Measurements from ENCODE around the gene HDAC4.

The HDAC4 gene

GRCh38 chr2:239354132-239354790 is 46.6 kb downstream of the HDAC4 start:
- in situ Hi-C loops (cut with MboI; ENCODE audit: low sequenced_read_pairs): no loop called here

- in situ Hi-C loops (cut with MboI; ENCODE audit: low sequenced_read_pairs): no loop called here
Measured at GRCh38 chr2:239353692-239354091, 47.1 kb downstream of the HDAC4 start.

DNA sequence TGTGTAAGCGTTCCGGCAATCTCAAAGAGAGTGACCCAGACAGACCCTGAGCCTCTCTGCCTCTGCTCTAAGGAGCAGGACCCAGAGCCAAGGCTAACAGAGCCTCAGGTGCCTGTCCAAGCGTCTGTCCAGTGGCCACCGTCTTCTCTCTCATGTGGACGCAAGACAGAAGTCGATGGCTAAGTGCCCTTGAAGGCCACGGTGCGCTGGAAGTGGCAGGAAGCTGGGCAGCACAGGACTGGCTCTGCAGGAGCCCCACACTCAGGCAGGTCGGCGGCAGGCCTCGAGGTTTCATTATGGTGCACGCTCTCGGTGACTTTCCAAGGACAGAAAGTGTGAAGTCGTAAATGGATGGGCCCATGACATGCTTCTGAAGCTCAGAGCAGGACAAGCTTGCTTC is 49.1 kb downstream of the HDAC4 start:
- in situ Hi-C loops (cut with MboI; ENCODE audit: low sequenced_read_pairs): no loop called here

DNA sequence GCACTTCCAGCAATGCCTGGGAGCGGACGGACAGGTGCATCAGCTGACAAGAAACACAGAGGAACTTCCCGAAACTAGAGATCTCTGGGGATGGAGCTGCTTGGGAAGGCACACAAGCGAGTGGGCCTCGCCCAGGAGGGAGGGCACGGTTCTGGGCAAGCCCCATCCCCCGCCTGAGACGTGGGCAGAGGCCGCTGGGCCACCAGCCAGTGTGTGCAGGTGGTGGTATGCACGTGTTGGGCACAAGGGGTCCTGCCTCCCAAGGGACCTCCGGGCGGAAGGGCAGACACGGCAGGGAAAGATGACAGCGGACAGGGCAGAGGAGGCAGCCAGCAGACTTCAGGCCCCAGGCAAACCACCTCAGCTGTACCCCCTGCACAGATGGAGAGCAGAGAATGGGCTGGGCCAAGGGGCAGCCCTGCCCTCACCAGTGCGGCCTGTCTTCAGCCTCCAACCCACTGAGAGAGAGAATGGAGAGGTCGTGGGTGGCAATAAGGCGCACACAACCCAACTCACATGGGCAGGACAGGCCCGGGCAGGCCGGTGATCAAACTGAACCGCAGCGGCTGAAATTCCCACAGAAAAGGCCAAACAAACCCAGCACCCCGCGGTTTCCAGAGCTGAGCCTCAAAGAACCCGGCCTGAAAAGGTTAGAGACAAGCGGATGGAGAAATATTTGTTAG is 51.2 kb downstream of the HDAC4 start:
- in situ Hi-C loops (cut with MboI; ENCODE audit: low sequenced_read_pairs): no loop called here

DNA sequence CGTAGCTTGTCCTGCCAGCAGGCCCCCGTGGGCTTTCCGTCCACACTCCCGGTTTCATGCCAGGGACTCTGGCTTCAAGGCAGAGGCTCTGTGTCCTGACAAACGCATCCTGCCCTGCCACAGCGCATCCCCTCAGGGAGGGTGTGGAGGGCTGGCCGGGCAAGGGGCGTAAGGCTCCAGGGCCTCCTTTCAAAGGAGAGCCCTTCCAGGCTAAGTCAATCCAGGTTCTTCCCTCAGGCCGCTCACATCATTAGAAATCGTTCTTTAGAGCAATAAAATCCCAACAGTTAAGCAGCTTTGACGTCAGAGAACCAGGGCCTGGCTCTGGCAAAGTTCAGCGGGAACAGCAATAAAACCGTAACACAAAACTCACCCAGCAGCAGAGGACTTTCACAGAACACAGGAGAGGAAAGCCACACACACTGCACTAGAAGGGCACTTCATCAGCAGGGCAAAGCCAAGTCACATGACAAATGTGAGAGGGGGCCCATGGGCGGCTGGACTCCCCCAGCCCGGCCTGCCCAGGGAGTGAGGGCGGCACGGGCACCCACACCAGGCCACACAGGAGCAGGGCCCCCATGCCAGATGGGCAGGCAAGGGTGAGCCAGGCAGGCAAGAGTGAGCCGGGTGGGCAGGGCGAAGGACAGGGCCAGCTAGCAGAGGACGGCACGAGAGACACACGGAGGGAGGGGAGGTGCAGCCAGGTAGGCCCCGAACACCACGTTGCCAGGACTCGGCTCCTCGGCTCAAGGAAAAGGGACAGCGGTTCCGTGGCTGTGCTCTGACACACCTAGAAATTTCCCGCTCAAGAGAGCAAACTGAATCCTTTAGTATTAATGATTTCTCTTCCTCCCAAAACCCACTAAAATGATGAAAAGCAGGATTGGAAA is 52.0 kb downstream of the HDAC4 start:
- in situ Hi-C loops (cut with MboI; ENCODE audit: low sequenced_read_pairs): no loop called here

GRCh38 chr2:239346676-239347075 is 54.1 kb downstream of the HDAC4 start:
- in situ Hi-C loops (cut with MboI; ENCODE audit: low sequenced_read_pairs): no loop called here

DNA sequence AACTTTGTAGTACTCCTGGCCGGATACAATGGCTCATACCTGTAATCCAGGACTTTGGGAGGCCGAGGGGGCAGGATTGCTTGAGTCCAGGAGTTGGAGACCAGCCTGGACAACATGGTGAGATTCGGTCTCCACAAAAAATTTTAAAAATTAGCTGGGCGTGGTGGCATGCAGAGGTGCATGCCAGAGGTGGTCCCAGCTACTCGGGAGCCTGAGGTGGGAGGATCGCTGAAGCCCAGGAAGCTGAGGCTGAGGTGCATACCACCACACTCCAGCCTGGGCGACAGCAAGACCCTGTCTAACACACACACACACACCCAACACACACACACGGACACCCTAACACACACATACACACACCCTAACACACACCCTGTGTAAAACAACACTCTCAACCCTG is 55.6 kb downstream of the HDAC4 start:
- in situ Hi-C loops (cut with MboI; ENCODE audit: low sequenced_read_pairs): no loop called here

GRCh38 chr2:239344857-239345216 is 56.0 kb downstream of the HDAC4 start:
- in situ Hi-C loops (cut with MboI; ENCODE audit: low sequenced_read_pairs): no loop called here

GRCh38 chr2:239343946-239344856 is 56.6 kb downstream of the HDAC4 start:
- in situ Hi-C loops (cut with MboI; ENCODE audit: low sequenced_read_pairs): no loop called here

DNA sequence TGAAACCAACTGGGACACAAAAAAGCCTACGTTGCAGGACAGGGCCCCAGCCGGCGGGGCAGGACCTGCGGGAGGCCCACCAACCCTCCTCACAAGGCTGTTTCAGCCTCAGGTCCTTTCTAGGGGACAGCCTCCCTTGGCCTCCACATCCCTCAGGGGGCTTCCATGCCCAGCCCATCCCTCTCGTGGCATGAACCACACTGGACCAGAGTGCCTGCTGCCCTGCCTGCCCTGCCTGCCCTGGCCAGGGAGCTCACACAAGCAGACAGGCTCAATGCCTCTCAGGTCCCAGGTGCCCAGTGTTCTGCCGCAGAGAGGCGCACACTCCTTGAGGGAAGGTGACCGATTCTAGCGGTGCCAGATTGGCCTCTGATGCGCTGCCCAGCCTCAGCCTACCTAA is 57.4 kb downstream of the HDAC4 start:
- in situ Hi-C loops (cut with MboI; ENCODE audit: low sequenced_read_pairs): no loop called here

DNA sequence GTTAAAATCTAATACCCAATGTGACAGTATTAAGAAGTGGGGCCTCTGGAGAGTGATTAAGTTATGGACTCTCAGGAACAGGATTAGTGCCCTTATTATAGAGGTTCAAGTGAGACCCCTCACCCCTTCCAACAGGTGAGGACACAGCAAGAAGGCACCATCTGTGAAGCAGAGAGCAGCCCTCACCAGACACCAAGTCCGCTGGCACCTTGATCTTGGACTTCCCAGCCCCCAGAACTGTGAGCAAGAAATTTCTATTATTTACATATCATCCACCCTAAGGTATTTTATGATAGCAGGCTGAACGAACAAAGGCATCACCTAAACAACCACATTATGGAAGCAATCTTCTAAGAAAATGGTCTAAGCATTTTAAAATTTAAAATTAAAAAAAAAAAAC is 59.0 kb downstream of the HDAC4 start:
- in situ Hi-C loops (cut with MboI; ENCODE audit: low sequenced_read_pairs): no loop called here

GRCh38 chr2:239341146-239341732 is 59.6 kb downstream of the HDAC4 start:
- in situ Hi-C loops (cut with MboI; ENCODE audit: low sequenced_read_pairs): no loop called here

GRCh38 chr2:239339726-239340601 is 60.9 kb downstream of the HDAC4 start:
- in situ Hi-C loops (cut with MboI; ENCODE audit: low sequenced_read_pairs): no loop called here

GRCh38 chr2:239339241-239339640 is 61.6 kb downstream of the HDAC4 start:
- in situ Hi-C loops (cut with MboI; ENCODE audit: low sequenced_read_pairs): no loop called here

- in situ Hi-C loops (cut with MboI; ENCODE audit: low sequenced_read_pairs): no loop called here
Measured at GRCh38 chr2:239337877-239338484, 62.8 kb downstream of the HDAC4 start.

- in situ Hi-C loops (cut with MboI; ENCODE audit: low sequenced_read_pairs): no loop called here
Measured at GRCh38 chr2:239337122-239337876, 63.5 kb downstream of the HDAC4 start.

DNA sequence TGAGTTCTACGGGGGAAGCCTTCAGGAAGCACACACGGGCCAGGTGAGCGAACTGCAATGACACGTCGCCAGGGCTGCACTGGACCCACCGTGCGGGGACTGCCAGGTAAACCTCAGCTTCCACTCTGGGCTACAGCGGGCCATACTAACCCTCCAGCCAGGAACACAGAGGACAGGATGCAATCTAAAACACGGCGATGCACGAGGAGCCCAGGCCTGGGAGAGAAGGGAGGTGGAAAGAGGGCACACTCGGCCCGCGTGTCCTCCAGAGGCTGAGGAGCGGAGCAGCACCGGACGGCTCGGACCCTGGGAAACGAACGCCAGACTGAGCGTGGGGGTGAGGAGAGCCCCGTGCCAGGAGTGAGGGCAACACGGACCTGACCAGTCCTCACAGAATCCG is 69.3 kb downstream of the HDAC4 start:
- in situ Hi-C loops (cut with MboI; ENCODE audit: low sequenced_read_pairs): no loop called here

DNA sequence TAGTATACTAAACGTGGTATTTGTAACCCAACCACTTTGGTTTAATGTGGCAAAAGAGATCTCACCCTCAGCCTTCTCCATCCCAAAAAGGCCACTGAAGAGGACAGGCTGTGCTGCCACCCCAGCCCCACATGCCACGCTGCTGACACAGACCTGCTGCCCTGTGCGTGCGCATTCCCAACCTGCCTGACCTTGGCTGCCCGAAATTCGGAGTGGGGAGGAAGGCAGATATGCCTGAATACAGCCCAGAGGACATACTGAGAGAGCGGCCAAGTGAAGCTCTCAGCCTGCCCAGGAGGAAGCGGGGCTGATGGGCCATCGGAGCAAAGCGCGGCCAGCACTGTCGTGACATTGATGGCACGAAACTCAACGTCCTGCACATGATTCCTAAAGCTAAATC is 70.0 kb downstream of the HDAC4 start:
- in situ Hi-C loops (cut with MboI; ENCODE audit: low sequenced_read_pairs): no loop called here
